ENCODE measurements around the gene ATP2B3. TPM values are rescaled to one million over a fixed set of nuclear protein-coding genes. Genes with fewer than 3 reads are reported as not detected.

Gene ATP2B3
- total and polyA plus RNA-seq, 2 of the 4 experiments (the other 2 are of a cell fraction), result under 0.01 to 0.03 TPM

- H3K4me2 ChIP-seq (ENCODE audit: low read depth, low read length), result no peak overlapping the region
- no peaks in the 10 kb centered on the region; the same call in 1 of the 2 replicates for H3K9me1 ChIP-seq (ENCODE audit: insufficient read depth, low read length)
- no peak overlapping the region for H2BK5ac ChIP-seq (ENCODE audit: low read depth, low read length, poor library complexity, severe bottlenecking)
- no peak overlapping the region for H3K23ac ChIP-seq (ENCODE audit: low read depth, low read length)
- no peak overlapping the region for H2AFZ ChIP-seq (replicated peaks; ENCODE audit: low read length, poor library complexity)
- no peak for TF ChIP-seq ELK1 (IDR thresholded peaks at IDR 0.05; ENCODE audit: borderline replicate concordance, low read depth, low read length)
- no peak for TF ChIP-seq MAZ (IDR thresholded peaks at IDR 0.05; ENCODE audit: borderline replicate concordance, low read depth, low read length)
- TF ChIP-seq FOS (IDR thresholded peaks at IDR 0.05; ENCODE audit: low read depth, low read length), result no peak
- no peak for TF ChIP-seq CHD1 (IDR thresholded peaks at IDR 0.05; ENCODE audit: low read depth, low read length)
- TF ChIP-seq RFX5 (IDR thresholded peaks at IDR 0.05; ENCODE audit: low read depth, low read length), result no peak
- no peak for TF ChIP-seq SMC3 (IDR thresholded peaks at IDR 0.05; ENCODE audit: low read depth, low read length)
- no peak for TF ChIP-seq POLR2A (IDR thresholded peaks at IDR 0.05; ENCODE audit: low read depth, low read length)
- H3K27me3 ChIP-seq (ENCODE audit: control insufficient read depth, insufficient read depth, low read length), result peaks cover 31% of the 10 kb centered on the region
- H3K9ac ChIP-seq (ENCODE audit: low read depth, low read length), result no peak overlapping the region
- 78% methylated on average over 6 of the region's 9 CpGs; no CpG with 5 or more reads in 1 of the 2 experiments for WGBS, 2 experiments (ENCODE audit: extremely low coverage in 2 of 2, insufficient read length in 1 of 2)
- no peak overlapping the region for H3K27ac ChIP-seq (ENCODE audit: insufficient read depth, low read length)
- H4K5ac ChIP-seq (ENCODE audit: low read depth, low read length), result no peak overlapping the region
- H3K9me3 ChIP-seq (ENCODE audit: control insufficient read depth, insufficient read depth, low read length), result no peaks in the 10 kb centered on the region; the same call in 1 of the 2 replicates
- H2BK15ac ChIP-seq (ENCODE audit: low read depth, low read length), result no peak overlapping the region
- H2BK20ac ChIP-seq (ENCODE audit: low read depth, low read length), result no peak overlapping the region
- ATAC-seq (ENCODE audit: low read depth) (no peak), DNase-seq (peak; percentile 45)
- H3K79me1 ChIP-seq (ENCODE audit: low read depth in 1 of 2, low read length in 2 of 2), result no peaks in the 10 kb centered on the region
- CTCF ChIA-PET, result no interaction called here
- H2AK5ac ChIP-seq (ENCODE audit: low read depth, low read length), result no peak overlapping the region
- H4K20me1 ChIP-seq (ENCODE audit: insufficient read depth, low read length), result no peaks in the 10 kb centered on the region
- no peaks in the 10 kb centered on the region for H3K36me3 ChIP-seq (ENCODE audit: control insufficient read depth, insufficient read depth, low read length)
- no peak overlapping the region for H3K4me3 ChIP-seq (ENCODE audit: insufficient read depth, low read depth, low read length)
- no peak overlapping the region for H2AK9ac ChIP-seq (replicated peaks; ENCODE audit: low read depth, low read length, poor library complexity)
- in situ Hi-C loops (cut with MboI; ENCODE audit: low sequenced_read_pairs) (no loop called here), dilution Hi-C loops (cut with HindIII; ENCODE audit: low sequenced_read_pairs, unreplicated experiment) (no loop called here), intact Hi-C loops (cut with micrococcal nuclease) (loop anchor here (2.0 kb wide), 1 partner anchor 78 kb away; the partner anchor contains the start of gene CCNQ)
- H3K14ac ChIP-seq (replicated peaks; ENCODE audit: low read depth, low read length), result no peak overlapping the region
- BruUV-seq (replicated peaks), result no TSS peak
- no peak overlapping the region for H4K8ac ChIP-seq (ENCODE audit: low read depth in 2 of 2, low read length in 2 of 2)
- no peak overlapping the region for H4K91ac ChIP-seq (ENCODE audit: insufficient read depth, low read depth, low read length)
- peaks cover 2% of the 10 kb centered on the region; the same call in 1 of the 2 replicates for H3K4me1 ChIP-seq (ENCODE audit: control insufficient read depth, insufficient read depth, low read length)
- no peak overlapping the region for H3K56ac ChIP-seq (ENCODE audit: extremely low read depth, insufficient read depth, low read length)
- no peak overlapping the region for H3K4ac ChIP-seq (ENCODE audit: low read depth, low read length)
- POLR2A ChIA-PET (ENCODE audit: unreplicated experiment), result no interaction called here
- H3K18ac ChIP-seq (ENCODE audit: low read depth, low read length), result no peak overlapping the region
- H2BK120ac ChIP-seq (ENCODE audit: low read depth, low read length), result no peak overlapping the region
These were observed 3.6 kb downstream of the ATP2B3 start for GRCh38 chrX:153521034-153521433.
